AG09309 (cell line): ENCODE data around the gene TRPM3.

Experiments used
- DNase-seq: peaks from one replicate; pipeline ENCODE4 v3.0.0-alpha.2; 2010; ENCODE audit warnings: low read depth
- H3K4me3 ChIP-seq: 2 replicates; pipeline ENCODE4 v1.5.1; 2011; ENCODE audit warnings: mild to moderate bottlenecking, low read depth, low read length, moderate library complexity; ENCODE audit not compliant: control insufficient read depth
- CTCF ChIP-seq: IDR thresholded peaks from 2 replicates; pipeline ENCODE4 v1.5.1; 2011; ENCODE audit warnings: mild to moderate bottlenecking, low read depth, low read length, inconsistent platforms; ENCODE audit not compliant: insufficient read depth, control insufficient read depth; ENCODE audit errors: missing control alignments

TRPM3 gene

GRCh38 chr9:70531311-70531710, 590.1 kb downstream of the TRPM3 start:
- no peak for DNase-seq
- no peak overlapping the region for H3K4me3 ChIP-seq
- TF ChIP-seq CTCF, result no peak

- H3K4me3 ChIP-seq, result no peak overlapping the region
- DNase-seq, result no peak
- TF ChIP-seq CTCF, result no peak
Observed at GRCh38 chr9:70530716-70531115, 590.7 kb downstream of the TRPM3 start.

- TF ChIP-seq CTCF, result no peak
- no peak for DNase-seq
- H3K4me3 ChIP-seq, result no peak overlapping the region
Observed at GRCh38 chr9:70529833-70530232, 591.6 kb downstream of the TRPM3 start.

- TF ChIP-seq CTCF, result no peak
- H3K4me3 ChIP-seq, result no peak overlapping the region
- no peak for DNase-seq
Observed at GRCh38 chr9:70529377-70529776, 592.0 kb downstream of the TRPM3 start.

GRCh38 chr9:70526902-70527301, 594.5 kb downstream of the TRPM3 start:
- no peak overlapping the region for H3K4me3 ChIP-seq
- no peak for TF ChIP-seq CTCF
- DNase-seq, result no peak

- DNase-seq, result no peak
- no peak for TF ChIP-seq CTCF
- no peak overlapping the region for H3K4me3 ChIP-seq
Observed at GRCh38 chr9:70525519-70525918, 595.9 kb downstream of the TRPM3 start.
